HEK293T (cell line): ENCODE results near the gene PRICKLE1.

Source experiments
- ARNT ChIP-seq: fragments of 450-650 bp; IDR thresholded peaks from 2 replicates; pipeline ENCODE4 v1.6.1; 2017; ENCODE audit warnings: mild to moderate bottlenecking
- BHLHE40 ChIP-seq: fragments of 450-650 bp; IDR thresholded peaks from 2 replicates; pipeline ENCODE4 v1.6.1; 2016; ENCODE audit warnings: mild to moderate bottlenecking, moderate library complexity, borderline replicate concordance
- ELF4 ChIP-seq: fragments of 450-650 bp; IDR thresholded peaks from 2 replicates; pipeline ENCODE4 v1.6.1; 2017; ENCODE audit warnings: antibody characterized with exemption
- FOXA1 ChIP-seq: fragments of 450-650 bp; IDR thresholded peaks from 2 replicates; pipeline ENCODE4 v1.6.1; 2016; ENCODE audit warnings: mild to moderate bottlenecking
- FOXK2 ChIP-seq: fragments of 450-650 bp; IDR thresholded peaks from 2 replicates; pipeline ENCODE4 v1.6.1; 2016; ENCODE audit warnings: mild to moderate bottlenecking
- FOXM1 ChIP-seq: fragments of 450-650 bp; IDR thresholded peaks from 2 replicates; pipeline ENCODE4 v1.6.1; 2017; ENCODE audit warnings: mild to moderate bottlenecking, borderline replicate concordance
- HDGF ChIP-seq: fragments of 450-650 bp; IDR thresholded peaks from 2 replicates; pipeline ENCODE4 v1.6.1; 2017; ENCODE audit warnings: antibody characterized with exemption, borderline replicate concordance
- NFRKB ChIP-seq: fragments of 450-650 bp; IDR thresholded peaks from 2 replicates; pipeline ENCODE4 v1.6.1; 2016; ENCODE audit warnings: mild to moderate bottlenecking, moderate library complexity
- SP1 ChIP-seq: fragments of 450-650 bp; IDR thresholded peaks from 2 replicates; pipeline ENCODE4 v1.6.1; 2017
- SUZ12 ChIP-seq: fragments of 450-650 bp; IDR thresholded peaks from 2 replicates; pipeline ENCODE4 v1.6.1; 2016; ENCODE audit warnings: mild to moderate bottlenecking
- TARDBP ChIP-seq: fragments of 450-650 bp; IDR thresholded peaks from 2 replicates; pipeline ENCODE4 v1.6.1; 2016
- TF ChIP-seq, protein P1 (sequence below): fragments of 450-650 bp; IDR thresholded peaks from 2 replicates; pipeline ENCODE4 v1.6.1; 2016

DNA sequence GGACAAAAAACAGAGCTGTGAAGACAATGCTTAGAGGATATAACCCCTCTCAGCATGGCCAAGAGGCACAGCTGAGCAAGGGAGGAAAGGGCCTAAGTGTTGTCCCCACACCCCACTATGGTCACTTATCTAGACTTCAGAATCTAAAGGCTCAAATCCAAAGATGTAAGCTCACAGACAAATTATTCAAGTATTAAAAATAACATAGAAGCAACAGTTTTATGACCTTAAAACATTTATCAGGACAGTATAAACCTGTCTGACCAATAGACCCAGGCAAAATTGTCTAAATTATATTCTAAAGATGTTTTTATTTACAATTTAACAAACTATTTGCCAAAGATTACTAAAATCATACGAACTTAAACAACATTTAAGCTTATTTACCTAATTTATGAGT is 28.1 kb upstream of the PRICKLE1 start:
- TF ChIP-seq BHLHE40, result no peak
- no peak for TF ChIP-seq NFRKB
- no peak for TF ChIP-seq FOXA1
- TF ChIP-seq SUZ12, result no peak
- TF ChIP-seq FOXK2, result no peak
- TF ChIP-seq TARDBP, result no peak
- TF ChIP-seq SP1, result no peak
- TF ChIP-seq ARNT, result no peak
- TF ChIP-seq HDGF, result no peak
- no peak for TF ChIP-seq ELF4
- TF ChIP-seq, protein P1, sequence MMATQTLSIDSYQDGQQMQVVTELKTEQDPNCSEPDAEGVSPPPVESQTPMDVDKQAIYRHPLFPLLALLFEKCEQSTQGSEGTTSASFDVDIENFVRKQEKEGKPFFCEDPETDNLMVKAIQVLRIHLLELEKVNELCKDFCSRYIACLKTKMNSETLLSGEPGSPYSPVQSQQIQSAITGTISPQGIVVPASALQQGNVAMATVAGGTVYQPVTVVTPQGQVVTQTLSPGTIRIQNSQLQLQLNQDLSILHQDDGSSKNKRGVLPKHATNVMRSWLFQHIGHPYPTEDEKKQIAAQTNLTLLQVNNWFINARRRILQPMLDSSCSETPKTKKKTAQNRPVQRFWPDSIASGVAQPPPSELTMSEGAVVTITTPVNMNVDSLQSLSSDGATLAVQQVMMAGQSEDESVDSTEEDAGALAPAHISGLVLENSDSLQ, result no peak
- TF ChIP-seq FOXM1, result no peak
